ENCODE measurements around the gene RBM14. TPM values are rescaled to one million over a fixed set of nuclear protein-coding genes. Genes with fewer than 3 reads are reported as not detected.
A peak's percentile ranks its signal among the peaks of the same experiment; 100 is the strongest.

The RBM14 gene
- total and polyA plus RNA-seq, 9 of the 15 experiments (the other 6 are each of a cell fraction or from before 2014, with no cell fraction given) = 5.5 to 131 (median 42.6) TPM

- WGBS (ENCODE audit: insufficient coverage, low coverage, missing lambda C conversion rate) = 95% methylated on average over 22 of the region's 24 CpGs
- DNase-seq (ENCODE audit: extremely low read depth in 1 of 4, low spot score in 3 of 4) = no peak
- peaks cover 76% of the 10 kb centered on the region for H4K20me1 ChIP-seq (replicated peaks; ENCODE audit: control insufficient read depth, insufficient read depth, low read length)
Measured at GRCh38 chr11:66643745-66644437, 27.5 kb downstream of the RBM14 start.

More at GRCh38 chr11:66643745-66644437, 27.5 kb downstream of the RBM14 start:
- Histone ChIP-seq H3K27me3 (ENCODE audit: control insufficient read depth in 2 of 2, insufficient read depth in 2 of 2, low read length in 2 of 2) (no peaks in the 10 kb centered on the region), H3K9me1 (ENCODE audit: control insufficient read depth, insufficient read depth, low read length) (peaks cover 6% of the 10 kb centered on the region), H3K4me2 (ENCODE audit: insufficient read depth, low read length) (no peak overlapping the region), H3K4me1 (replicated peaks in 1 of 2; ENCODE audit: control insufficient read depth in 2 of 2, insufficient read depth in 2 of 2, low read length in 2 of 2) (peaks cover 14 to 24% of the 10 kb centered on the region in 2 experiments), H3K4me3 (no peak overlapping the region), H3K36me3 (ENCODE audit: control insufficient read depth, insufficient read depth, low read length) (peaks cover 94% of the 10 kb centered on the region), H3K9me3 (replicated peaks; ENCODE audit: control insufficient read depth, insufficient read depth, low read depth, low read length) (no peaks in the 10 kb centered on the region), H3K9ac (ENCODE audit: insufficient read depth in 1 of 2, low read depth in 2 of 2, low read length in 2 of 2) (peak overlapping the region in 1 of 2 experiments; percentile 47; a peak in 2 of 4 replicates), H3K27ac (ENCODE audit: extremely low read depth, low read depth, low read length) (no peak overlapping the region), H2AFZ (ENCODE audit: low read depth, low read length) (no peak overlapping the region), H3K79me2 (ENCODE audit: control insufficient read depth, insufficient read depth, low read length) (peaks cover 98% of the 10 kb centered on the region)
- no TSS peak for BruUV-seq (replicated peaks)
- TF ChIP-seq ZNF224 (CRISPR knock-in tag; IDR thresholded peaks at IDR 0.05) = no peak
- TF ChIP-seq MGA (IDR thresholded peaks at IDR 0.05) = no peak
- TF ChIP-seq RBM22 (IDR thresholded peaks at IDR 0.05; ENCODE audit: low read depth, low read length, poor library complexity, severe bottlenecking) = peak; percentile 44
- TF ChIP-seq POLR2G (IDR thresholded peaks at IDR 0.05; ENCODE audit: low read depth, low read length) = peak; percentile 60
- peak; percentile 61 for TF ChIP-seq RBFOX2 (IDR thresholded peaks at IDR 0.05; ENCODE audit: low read depth, low read length)
- TF ChIP-seq ZNF274 (IDR thresholded peaks at IDR 0.05; ENCODE audit: borderline replicate concordance, low read depth, low read length) = no peak
- TF ChIP-seq SP2 (IDR thresholded peaks at IDR 0.05; ENCODE audit: extremely low read depth, low read depth, low read length, poor library complexity, severe bottlenecking) = no peak
- TF ChIP-seq KLF13 (tag; IDR thresholded peaks at IDR 0.05; ENCODE audit: borderline replicate concordance, low read depth) = no peak
- TF ChIP-seq ESRRA (IDR thresholded peaks at IDR 0.05; ENCODE audit: borderline replicate concordance, low read depth) = no peak
- in situ Hi-C loops (cut with MboI) = no loop called here
- FAIRE-seq = no peak
- POLR2A ChIA-PET = interaction anchor here (1.1 to 26.4 kb wide), 4 partner anchors 7 to 30 kb away, joined by 3 to 387 read pairs (median 71); partner anchors contain the start of gene RBM14
- no peak for ATAC-seq
- intact Hi-C loops (cut with micrococcal nuclease) = no loop called here
- CTCF ChIA-PET (ENCODE audit: low intra/inter-chr PET ratio) = no interaction called here

Data from K562 (cell line).